K562 (cell line): ENCODE data around the gene TMEM50B. TPM values are rescaled to one million over a fixed set of nuclear protein-coding genes. Genes with fewer than 3 reads are reported as not detected.

Source experiments
- BDP1 ChIP-seq: IDR thresholded peaks from 3 replicates; pipeline ENCODE4 v1.6.1; 2011; ENCODE audit not compliant: insufficient read length, insufficient read depth
- EP300 ChIP-seq: IDR thresholded peaks from 2 replicates; pipeline ENCODE4 v1.6.1; 2012; ENCODE audit warnings: low read length, improper control_type of control experiment
- ESRRB ChIP-seq: fragments of 250-450 bp; sonication (Bioruptor Pico); IDR thresholded peaks from 2 replicates; pipeline ENCODE4 v1.5.0; 2020; ENCODE audit warnings: mild to moderate bottlenecking, moderate library complexity, borderline replicate concordance
- ETV6 ChIP-seq, 3 experiments: fragments of 150-350 bp in 1 of 3; sonication (generic) in 1 of 3; formaldehyde crosslinking in 1 of 3; IDR thresholded peaks; 2 replicates each; pipeline versions ENCODE4 v1.6.1 to v1.8.0; 2014 to 2022; ENCODE audit warnings: borderline replicate concordance in 2 of 3, low read depth in 2 of 3, antibody characterized with exemption in 1 of 3, low read length in 1 of 3, mild to moderate bottlenecking in 1 of 3, missing genetic modification reagents in 1 of 3
- FOXA3 ChIP-seq, 2 experiments: fragments of 450-650 bp in 1 of 2; sonication (generic) in 1 of 2; formaldehyde crosslinking; IDR thresholded peaks in 1 of 2; conservative IDR thresholded peaks in 1 of 2; 2 replicates each; pipeline versions ENCODE4 v1.4.0 to v1.8.0; 2020 to 2022; ENCODE audit warnings: mild to moderate bottlenecking in 2 of 2, missing genetic modification reagents in 1 of 2
- FOXJ2 ChIP-seq: fragments of 200-800 bp; sonication (Bioruptor generic); IDR thresholded peaks from 2 replicates; pipeline ENCODE4 v1.6.1; 2016; ENCODE audit warnings: missing genetic modification characterization, missing compliant biosample characterization
- GTF2A2 ChIP-seq: IDR thresholded peaks from 2 replicates; pipeline ENCODE4 v1.6.1; 2016; ENCODE audit warnings: mild to moderate bottlenecking, missing genetic modification characterization, missing compliant biosample characterization
- MXD1 ChIP-seq: fragments of 250-450 bp; sonication (Bioruptor Pico); IDR thresholded peaks from 2 replicates; pipeline ENCODE4 v1.8.0; 2021; ENCODE audit warnings: borderline replicate concordance, mild to moderate bottlenecking, moderate library complexity; ENCODE audit not compliant: poor library complexity, severe bottlenecking
- POLR2A ChIP-seq: fragments of 450-650 bp; conservative IDR thresholded peaks from 2 replicates; pipeline ENCODE4 v1.6.1; 2016
- RBM17 ChIP-seq: fragments of 200-400 bp; formaldehyde crosslinking; IDR thresholded peaks from 2 replicates; pipeline ENCODE4 v1.6.1; 2017; ENCODE audit warnings: low read depth, mild to moderate bottlenecking, low read length, borderline replicate concordance
- ZNF699 ChIP-seq: fragments of 250-450 bp; sonication (Bioruptor Pico); IDR thresholded peaks from 2 replicates; pipeline ENCODE4 v1.8.0; 2021; ENCODE audit warnings: mild to moderate bottlenecking, moderate library complexity; ENCODE audit not compliant: insufficient replicate concordance
- ZNF785 ChIP-seq: fragments of 250-450 bp; sonication (Bioruptor Pico); IDR thresholded peaks from 2 replicates; pipeline ENCODE4 v1.4.0; 2020; ENCODE audit warnings: mild to moderate bottlenecking
- polyA plus RNA-seq, 8 experiments: library from polyadenylated mRNA; depleted of rRNA in 4 of 8; stranded (reverse) in 5 of 8; unstranded in 3 of 8; fragments of >200 nt; fragmentation: Nextera tagmentation in 2 of 8; fragmentation: Illumina TruSeq in 1 of 8; extraction: Ambion mirVana in 2 of 8; extraction: Trizol in 1 of 8; gene quantifications; 2 replicates each; pipeline versions ENCODE4 v1.2.1 to v1.2.3, GENCODE V29; 2011 to 2014; ENCODE audit warnings: inconsistent platforms in 1 of 8, missing spikeins in 1 of 8
- total RNA-seq, 7 experiments: library from RNA; depleted of rRNA in 6 of 7; stranded (reverse); fragments of >200 nt in 6 of 7; fragmentation: Illumina TruSeq in 2 of 7; extraction: Trizol in 2 of 7; gene quantifications; 2 replicates each; pipeline versions ENCODE4 v1.2.1 to v1.2.3, GENCODE V29; 2011 to 2021; ENCODE audit warnings: low replicate concordance in 1 of 7
- TF ChIP-seq, protein P1 (sequence below): sonication (generic); formaldehyde crosslinking; IDR thresholded peaks from 2 replicates; pipeline ENCODE4 v1.8.0; 2022; ENCODE audit warnings: missing genetic modification reagents, mild to moderate bottlenecking, borderline replicate concordance
- TF ChIP-seq, protein P2 (sequence below): fragments of 450-650 bp; IDR thresholded peaks from 2 replicates; pipeline ENCODE4 v1.6.1; 2016
- TF ChIP-seq, protein P3 (sequence below): fragments of 250-450 bp; sonication (Bioruptor Pico); IDR thresholded peaks from 2 replicates; pipeline ENCODE4 v1.8.0; 2021; ENCODE audit warnings: moderate library complexity, mild to moderate bottlenecking, inconsistent platforms
- TF ChIP-seq, protein P4 (sequence below), 3 experiments: fragments of 200-800 bp in 1 of 3; sonication (Bioruptor generic) in 1 of 3; sonication (generic) in 1 of 3; formaldehyde crosslinking in 1 of 3; IDR thresholded peaks; 2 replicates each; pipeline versions ENCODE4 v1.6.1 to v1.8.0; 2016 to 2022; ENCODE audit warnings: mild to moderate bottlenecking in 2 of 3, missing compliant biosample characterization in 2 of 3, missing genetic modification characterization in 2 of 3, missing genetic modification reagents in 1 of 3
- TF ChIP-seq, protein P5 (sequence below): fragments of 200-800 bp; sonication (Bioruptor generic); IDR thresholded peaks from 2 replicates; pipeline ENCODE4 v1.6.1; 2017; ENCODE audit warnings: missing genetic modification characterization, missing compliant biosample characterization

The TMEM50B gene
- total and polyA plus RNA-seq, 9 of the 15 experiments (the other 6 are each of a cell fraction or from before 2014, with no cell fraction given): 20.5 to 64.6 (median 28.9) TPM

DNA sequence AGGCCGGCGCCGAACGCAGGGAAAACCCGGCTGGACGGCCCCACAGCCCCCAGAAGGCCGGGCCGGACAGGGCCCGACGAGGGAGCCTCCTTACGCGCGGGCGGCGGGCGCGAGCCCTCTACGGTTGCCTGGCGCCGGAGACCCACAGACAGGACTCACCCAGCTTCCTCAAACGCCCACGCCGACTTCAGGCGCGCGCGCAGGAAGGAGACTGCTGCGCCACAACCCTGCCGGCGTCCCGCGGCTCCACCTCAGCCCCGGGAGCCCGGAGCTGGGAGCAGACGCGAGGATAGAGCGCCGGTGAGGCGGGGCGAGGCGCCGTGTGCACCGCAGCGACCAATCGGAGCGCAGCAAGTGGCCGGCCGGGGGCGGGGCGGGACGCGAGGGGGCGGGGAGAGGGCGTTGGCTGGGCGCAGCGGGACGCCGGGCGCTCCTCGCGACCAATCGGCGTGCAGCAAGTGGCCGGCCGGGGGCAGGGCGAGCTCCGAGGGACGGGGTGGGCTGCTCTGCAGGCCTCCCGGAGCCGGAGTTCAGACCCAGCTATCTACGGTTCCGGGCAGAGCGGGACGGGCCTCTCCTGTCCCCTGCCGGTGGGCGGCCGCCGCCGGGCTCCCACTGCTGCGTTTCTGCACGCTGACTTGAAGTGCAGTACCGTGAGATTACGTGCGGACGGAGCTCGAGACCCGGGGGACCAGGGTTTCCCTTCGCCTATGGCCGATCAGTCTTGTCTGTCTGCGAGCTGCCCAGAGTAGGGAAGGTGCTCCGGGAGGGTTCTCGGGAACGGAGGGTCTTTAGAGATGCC, at the start of gene TMEM50B (continued):
- TF ChIP-seq BDP1 (no peak), ETV6 (IDR thresholded peaks at IDR 0.05; ENCODE audit: borderline replicate concordance in 1 of 2, low read depth in 2 of 2, low read length in 1 of 2) (no peak), ETV6 (CRISPR knock-in tag; IDR thresholded peaks at IDR 0.05; ENCODE audit: borderline replicate concordance) (no peak), RBM17 (no peak), MXD1 (no peak), ZNF699 (CRISPR knock-in tag) (no peak), FOXA3 (CRISPR knock-in tag; conservative IDR thresholded peaks at IDR 0.05 in 1 of 2, IDR thresholded peaks at IDR 0.05 in 1 of 2) (no peak), GTF2A2 (no peak), POLR2A (peak; percentile 93), FOXJ2 (tag) (no peak; the same call in 1 of the 2 replicates), ZNF785 (CRISPR knock-in tag) (no peak), ESRRB (no peak), EP300 (no peak)
- TF ChIP-seq, protein P1, sequence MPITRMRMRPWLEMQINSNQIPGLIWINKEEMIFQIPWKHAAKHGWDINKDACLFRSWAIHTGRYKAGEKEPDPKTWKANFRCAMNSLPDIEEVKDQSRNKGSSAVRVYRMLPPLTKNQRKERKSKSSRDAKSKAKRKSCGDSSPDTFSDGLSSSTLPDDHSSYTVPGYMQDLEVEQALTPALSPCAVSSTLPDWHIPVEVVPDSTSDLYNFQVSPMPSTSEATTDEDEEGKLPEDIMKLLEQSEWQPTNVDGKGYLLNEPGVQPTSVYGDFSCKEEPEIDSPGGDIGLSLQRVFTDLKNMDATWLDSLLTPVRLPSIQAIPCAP: no peak
- TF ChIP-seq, protein P2, sequence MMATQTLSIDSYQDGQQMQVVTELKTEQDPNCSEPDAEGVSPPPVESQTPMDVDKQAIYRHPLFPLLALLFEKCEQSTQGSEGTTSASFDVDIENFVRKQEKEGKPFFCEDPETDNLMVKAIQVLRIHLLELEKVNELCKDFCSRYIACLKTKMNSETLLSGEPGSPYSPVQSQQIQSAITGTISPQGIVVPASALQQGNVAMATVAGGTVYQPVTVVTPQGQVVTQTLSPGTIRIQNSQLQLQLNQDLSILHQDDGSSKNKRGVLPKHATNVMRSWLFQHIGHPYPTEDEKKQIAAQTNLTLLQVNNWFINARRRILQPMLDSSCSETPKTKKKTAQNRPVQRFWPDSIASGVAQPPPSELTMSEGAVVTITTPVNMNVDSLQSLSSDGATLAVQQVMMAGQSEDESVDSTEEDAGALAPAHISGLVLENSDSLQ: no peak
- TF ChIP-seq, protein P3, sequence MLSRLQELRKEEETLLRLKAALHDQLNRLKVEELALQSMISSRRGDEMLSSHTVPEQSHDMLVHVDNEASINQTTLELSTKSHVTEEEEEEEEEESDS (CRISPR knock-in tag): no peak
- TF ChIP-seq, protein P4, sequence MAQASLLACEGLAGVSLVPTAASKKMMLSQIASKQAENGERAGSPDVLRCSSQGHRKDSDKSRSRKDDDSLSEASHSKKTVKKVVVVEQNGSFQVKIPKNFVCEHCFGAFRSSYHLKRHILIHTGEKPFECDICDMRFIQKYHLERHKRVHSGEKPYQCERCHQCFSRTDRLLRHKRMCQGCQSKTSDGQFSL (CRISPR knock-in tag; IDR thresholded peaks at IDR 0.05): no peak; the same call in 1 of the 2 replicates
- TF ChIP-seq, protein P4 (tag; IDR thresholded peaks at IDR 0.05): no peak
- TF ChIP-seq, protein P5, sequence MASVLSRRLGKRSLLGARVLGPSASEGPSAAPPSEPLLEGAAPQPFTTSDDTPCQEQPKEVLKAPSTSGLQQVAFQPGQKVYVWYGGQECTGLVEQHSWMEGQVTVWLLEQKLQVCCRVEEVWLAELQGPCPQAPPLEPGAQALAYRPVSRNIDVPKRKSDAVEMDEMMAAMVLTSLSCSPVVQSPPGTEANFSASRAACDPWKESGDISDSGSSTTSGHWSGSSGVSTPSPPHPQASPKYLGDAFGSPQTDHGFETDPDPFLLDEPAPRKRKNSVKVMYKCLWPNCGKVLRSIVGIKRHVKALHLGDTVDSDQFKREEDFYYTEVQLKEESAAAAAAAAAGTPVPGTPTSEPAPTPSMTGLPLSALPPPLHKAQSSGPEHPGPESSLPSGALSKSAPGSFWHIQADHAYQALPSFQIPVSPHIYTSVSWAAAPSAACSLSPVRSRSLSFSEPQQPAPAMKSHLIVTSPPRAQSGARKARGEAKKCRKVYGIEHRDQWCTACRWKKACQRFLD: no peak
